ENCODE data around the gene TBRG1. TPM values are rescaled to one million over a fixed set of nuclear protein-coding genes. Genes with fewer than 3 reads are reported as not detected.

Gene TBRG1
- total RNA-seq, 1 donor from 2014 or later = 54.6 TPM

DNA sequence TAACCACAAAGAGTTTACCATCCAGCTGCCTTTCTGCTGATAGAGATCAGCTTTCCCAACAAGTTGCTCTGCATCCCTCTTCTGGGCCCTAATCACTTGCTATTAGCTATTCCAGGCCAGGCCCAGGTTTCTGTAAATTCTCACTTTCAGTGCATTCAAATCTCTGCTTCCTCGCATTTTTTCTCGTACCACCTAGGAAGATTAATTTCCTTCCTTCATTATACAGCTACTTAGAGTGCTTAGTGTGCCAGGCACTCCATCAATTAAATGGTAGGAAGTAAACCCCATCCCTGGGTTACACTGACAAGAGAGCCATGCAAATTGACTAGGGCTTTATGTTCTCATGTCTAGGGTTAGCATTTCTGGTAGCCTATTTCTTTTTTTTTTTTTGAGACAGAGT is 41.2 kb downstream of the TBRG1 start:
- no peaks in the 10 kb centered on the region for H3K27me3 Mint-ChIP-seq
- ATAC-seq (ENCODE audit: low read depth) (no peak), DNase-seq (no peak)
- no peak overlapping the region for H3K27ac Mint-ChIP-seq
- intact Hi-C loops (cut with micrococcal nuclease) = no loop called here
- H3K4me1 Mint-ChIP-seq = no peaks in the 10 kb centered on the region
- H3K36me3 Mint-ChIP-seq (ENCODE audit: low read depth) = peaks cover 3% of the 10 kb centered on the region
- no peak overlapping the region for H3K4me3 Mint-ChIP-seq
- POLR2A ChIA-PET = no interaction called here
- CTCF ChIA-PET = interaction anchor here (0.7 to 1.2 kb wide), 3 partner anchors 61 to 174 kb away, joined by 3 to 6 read pairs (median 3); no protein-coding TSS in a partner anchor
- no peaks in the 10 kb centered on the region for H3K9me3 Mint-ChIP-seq
- TF ChIP-seq, protein P1, sequence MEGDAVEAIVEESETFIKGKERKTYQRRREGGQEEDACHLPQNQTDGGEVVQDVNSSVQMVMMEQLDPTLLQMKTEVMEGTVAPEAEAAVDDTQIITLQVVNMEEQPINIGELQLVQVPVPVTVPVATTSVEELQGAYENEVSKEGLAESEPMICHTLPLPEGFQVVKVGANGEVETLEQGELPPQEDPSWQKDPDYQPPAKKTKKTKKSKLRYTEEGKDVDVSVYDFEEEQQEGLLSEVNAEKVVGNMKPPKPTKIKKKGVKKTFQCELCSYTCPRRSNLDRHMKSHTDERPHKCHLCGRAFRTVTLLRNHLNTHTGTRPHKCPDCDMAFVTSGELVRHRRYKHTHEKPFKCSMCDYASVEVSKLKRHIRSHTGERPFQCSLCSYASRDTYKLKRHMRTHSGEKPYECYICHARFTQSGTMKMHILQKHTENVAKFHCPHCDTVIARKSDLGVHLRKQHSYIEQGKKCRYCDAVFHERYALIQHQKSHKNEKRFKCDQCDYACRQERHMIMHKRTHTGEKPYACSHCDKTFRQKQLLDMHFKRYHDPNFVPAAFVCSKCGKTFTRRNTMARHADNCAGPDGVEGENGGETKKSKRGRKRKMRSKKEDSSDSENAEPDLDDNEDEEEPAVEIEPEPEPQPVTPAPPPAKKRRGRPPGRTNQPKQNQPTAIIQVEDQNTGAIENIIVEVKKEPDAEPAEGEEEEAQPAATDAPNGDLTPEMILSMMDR (IDR thresholded peaks at IDR 0.05) = no peak

DNA sequence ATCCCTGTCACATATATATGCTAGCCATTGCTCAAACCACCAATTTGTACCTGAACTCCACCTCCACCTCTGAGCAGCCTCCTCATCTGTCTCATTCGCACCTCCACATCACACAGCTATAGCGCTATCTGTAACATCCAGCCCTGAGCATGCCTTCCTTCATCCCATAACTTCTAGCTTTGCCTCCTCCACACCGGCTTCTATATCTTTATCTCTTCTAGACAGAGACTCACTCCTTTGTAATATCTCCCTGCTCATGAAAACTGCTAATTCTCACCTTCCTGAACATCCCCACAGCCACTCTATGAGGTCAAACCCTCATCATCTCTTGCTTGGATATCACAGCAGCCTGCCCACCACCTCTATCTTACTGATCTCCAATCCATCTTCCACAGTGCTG is 44.9 kb downstream of the TBRG1 start:
- Mint-ChIP-seq H3K27ac (no peak overlapping the region), H3K4me3 (no peak overlapping the region), H3K27me3 (no peaks in the 10 kb centered on the region), H3K36me3 (ENCODE audit: low read depth) (no peaks in the 10 kb centered on the region), H3K4me1 (peaks cover 14% of the 10 kb centered on the region), H3K9me3 (no peaks in the 10 kb centered on the region)
- ATAC-seq (ENCODE audit: low read depth) = no peak
- CTCF ChIA-PET = interaction anchor here (0.9 to 2.1 kb wide), 3 partner anchors 23 to 170 kb away, joined by 3 to 5 read pairs (median 4); no protein-coding TSS in a partner anchor
- TF ChIP-seq, protein P1 (IDR thresholded peaks at IDR 0.05) = no peak
- no peak for DNase-seq
- POLR2A ChIA-PET = no interaction called here
- intact Hi-C loops (cut with micrococcal nuclease) = no loop called here

DNA sequence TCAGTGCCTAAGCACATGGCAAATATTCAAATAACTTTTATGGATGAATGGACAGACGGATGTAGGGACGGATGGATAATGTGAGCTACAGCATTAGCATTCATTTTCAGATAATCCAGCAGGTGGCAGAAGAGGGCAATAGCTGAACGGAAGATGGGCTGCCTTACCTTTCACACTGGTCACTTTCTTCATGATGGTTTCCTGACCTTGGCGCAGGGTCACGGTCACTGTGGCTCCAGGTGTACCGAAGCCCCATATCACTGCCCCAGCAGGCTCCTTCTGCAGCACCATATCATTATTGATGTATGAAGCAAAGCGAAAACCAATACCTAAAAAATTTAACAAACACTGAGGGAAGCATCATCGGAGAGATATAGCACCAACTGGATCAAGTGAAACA is 46.5 kb downstream of the TBRG1 start:
- peak; percentile 16 for DNase-seq
- Mint-ChIP-seq H3K4me3 (no peak overlapping the region), H3K27me3 (no peaks in the 10 kb centered on the region), H3K4me1 (peaks cover 25% of the 10 kb centered on the region), H3K36me3 (ENCODE audit: low read depth) (peaks cover 2% of the 10 kb centered on the region), H3K27ac (no peak overlapping the region), H3K9me3 (no peaks in the 10 kb centered on the region)
- no peak for ATAC-seq (ENCODE audit: low read depth)
- POLR2A ChIA-PET = interaction anchor here (0.5 to 2.7 kb wide), 4 partner anchors 91 to 1218 kb away, joined by 3 to 17 read pairs (median 6); partner anchors contain the start of gene MSANTD2
- intact Hi-C loops (cut with micrococcal nuclease) = loop anchor here (1.0 kb wide), 7 partner anchors 25 to 198 kb away; no protein-coding TSS in a partner anchor
- CTCF ChIA-PET = interaction anchor here (0.6 to 3.4 kb wide), 28 partner anchors 9 to 207 kb away, joined by 3 to 162 read pairs (median 6); partner anchors contain the start of genes ESAM, MSANTD2 and NRGN
- TF ChIP-seq, protein P1 (IDR thresholded peaks at IDR 0.05) = peak; percentile 75

DNA sequence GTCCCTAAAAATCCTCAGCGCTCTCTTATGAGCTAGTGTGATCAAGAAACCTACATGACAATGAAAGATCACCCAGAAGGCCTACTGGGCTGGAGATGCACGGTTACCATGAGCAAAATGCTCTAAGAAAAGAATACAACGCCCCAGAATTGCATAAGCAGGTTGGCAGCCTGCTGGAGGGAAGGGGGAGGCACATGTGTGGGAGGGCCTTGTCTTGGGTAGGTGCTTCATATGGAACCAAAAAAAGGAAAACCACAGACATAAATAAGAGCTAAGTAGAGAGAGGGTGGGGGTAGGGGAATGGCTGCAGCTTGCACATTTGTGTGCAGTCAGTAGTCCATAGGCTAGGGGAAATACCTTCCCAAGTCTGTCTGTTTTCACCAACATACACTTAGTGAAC is 48.1 kb downstream of the TBRG1 start:
- DNase-seq (no peak), ATAC-seq (ENCODE audit: low read depth) (no peak)
- H3K36me3 Mint-ChIP-seq (ENCODE audit: low read depth) = peaks cover 2% of the 10 kb centered on the region
- POLR2A ChIA-PET = interaction anchor here (1.0 to 2.7 kb wide), 6 partner anchors 76 to 166 kb away, joined by 3 to 8 read pairs (median 6); partner anchors contain the start of genes ESAM and MSANTD2
- H3K4me1 Mint-ChIP-seq = peaks cover 27% of the 10 kb centered on the region
- H3K9me3 Mint-ChIP-seq = no peaks in the 10 kb centered on the region
- peak overlapping the region; percentile 27 for H3K27ac Mint-ChIP-seq
- H3K27me3 Mint-ChIP-seq = no peaks in the 10 kb centered on the region
- peak overlapping the region; percentile 2 for H3K4me3 Mint-ChIP-seq
- CTCF ChIA-PET = interaction anchor here (1.0 to 3.4 kb wide), 12 partner anchors 27 to 206 kb away, joined by 3 to 162 read pairs (median 14); partner anchors contain the start of genes ESAM, MSANTD2 and NRGN
- TF ChIP-seq, protein P1 (IDR thresholded peaks at IDR 0.05) = no peak
- intact Hi-C loops (cut with micrococcal nuclease) = loop anchor here (5.0 kb wide), 3 partner anchors 402 to 472 kb away; partner anchors contain the start of gene TMEM218

DNA sequence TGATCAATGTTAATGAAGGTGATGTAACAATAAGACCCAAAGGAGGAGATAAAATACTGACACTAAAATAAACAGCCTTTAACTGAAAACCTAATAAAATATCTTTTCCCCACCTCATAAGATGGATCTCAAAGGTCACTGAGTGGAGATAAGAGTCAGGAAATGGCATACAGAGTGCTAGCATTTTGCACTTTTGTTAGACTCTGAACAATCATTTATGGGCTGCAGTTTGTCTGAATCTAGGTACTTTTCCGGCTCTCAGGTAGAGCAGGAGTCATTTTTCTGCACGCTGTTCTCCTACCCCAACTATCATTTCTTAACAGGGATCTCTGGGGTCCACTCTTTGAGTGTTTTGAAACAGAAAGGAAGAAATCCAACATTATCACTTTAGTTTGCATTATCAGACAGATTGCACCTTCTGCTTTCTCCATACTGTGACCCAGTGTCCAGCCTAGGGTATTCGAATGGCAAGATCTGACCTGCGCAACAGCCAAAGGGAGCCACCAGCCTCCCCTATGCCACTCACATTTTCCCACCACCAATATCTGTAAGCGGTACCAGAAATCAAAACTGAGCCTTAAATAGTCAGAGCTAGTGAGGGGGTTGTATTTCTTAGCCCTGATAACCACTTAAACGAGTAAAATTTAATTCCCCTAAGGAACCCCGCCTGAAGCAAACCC is 50.0 kb downstream of the TBRG1 start:
- Mint-ChIP-seq H3K27me3 (no peaks in the 10 kb centered on the region), H3K4me1 (peaks cover 27% of the 10 kb centered on the region), H3K36me3 (ENCODE audit: low read depth) (peaks cover 2% of the 10 kb centered on the region), H3K27ac (peak overlapping the region; percentile 72), H3K9me3 (no peaks in the 10 kb centered on the region), H3K4me3 (peak overlapping the region; percentile 92)
- ChIA-PET POLR2A (interaction anchor here (1.0 to 2.5 kb wide), 8 partner anchors 50 to 128 kb away, joined by 4 to 24 read pairs (median 9); partner anchors contain the start of genes MSANTD2, NRGN and TBRG1), CTCF (interaction anchor here (1.4 kb wide), 3 partner anchors 91 to 167 kb away, joined by 3 read pairs; no protein-coding TSS in a partner anchor)
- ATAC-seq (ENCODE audit: low read depth) (no peak), DNase-seq (no peak)
- TF ChIP-seq, protein P1 (IDR thresholded peaks at IDR 0.05) = no peak
- intact Hi-C loops (cut with micrococcal nuclease) = loop anchor here (1.0 to 5.0 kb wide), 11 partner anchors 50 to 920 kb away; partner anchors contain the start of genes CCDC15, MSANTD2, NRGN and STT3A
